ENCODE measurements around the gene CCDC178. TPM values are rescaled to one million over a fixed set of nuclear protein-coding genes. Genes with fewer than 3 reads are reported as not detected.
"Not testable (repeated sequence)": the region's sequence is repeated elsewhere in the genome, so short reads cannot be mapped to it uniquely, and the experiment has no call there.

The CCDC178 gene
- total RNA-seq, 2 experiments from 2014 or later, result not detected

- Mint-ChIP-seq H3K9me3 (no peaks in the 10 kb centered on the region), H3K27me3 (no peaks in the 10 kb centered on the region), H3K4me1 (no peaks in the 10 kb centered on the region), H3K4me3 (no peak overlapping the region), H3K36me3 (no peaks in the 10 kb centered on the region), H3K27ac (no peak overlapping the region)
- ATAC-seq (ENCODE audit: low read depth) (no peak), DNase-seq (no peak)
- POLR2A ChIA-PET, result no interaction called here
Observed at GRCh38 chr18:32958746-32959145, 481.8 kb downstream of the CCDC178 start.

- H3K4me3 Mint-ChIP-seq, result no peak overlapping the region
- no peak for ATAC-seq (ENCODE audit: low read depth)
- H3K9me3 Mint-ChIP-seq, result peaks cover 3% of the 10 kb centered on the region
- H3K4me1 Mint-ChIP-seq, result no peaks in the 10 kb centered on the region
- no peaks in the 10 kb centered on the region for H3K36me3 Mint-ChIP-seq
- DNase-seq, result no peak
- H3K27me3 Mint-ChIP-seq, result no peaks in the 10 kb centered on the region
- POLR2A ChIA-PET, result no interaction called here
- H3K27ac Mint-ChIP-seq, result no peak overlapping the region
Observed at GRCh38 chr18:32956591-32957315, 483.8 kb downstream of the CCDC178 start.

- H3K9me3 Mint-ChIP-seq; H3K36me3 Mint-ChIP-seq; H3K27me3 Mint-ChIP-seq; DNase-seq; H3K27ac Mint-ChIP-seq; POLR2A ChIA-PET; H3K4me3 Mint-ChIP-seq; H3K4me1 Mint-ChIP-seq; ATAC-seq (ENCODE audit: low read depth): not testable (repeated sequence)
Observed at GRCh38 chr18:32952318-32952717, 488.2 kb downstream of the CCDC178 start.

- H3K4me3 Mint-ChIP-seq, result no peak overlapping the region
Observed at GRCh38 chr18:32937597-32937996, 502.9 kb downstream of the CCDC178 start.

GRCh38 chr18:32937066-32937465, 503.5 kb downstream of the CCDC178 start:
- H3K27ac Mint-ChIP-seq, result no peak overlapping the region
- no peaks in the 10 kb centered on the region for H3K9me3 Mint-ChIP-seq
- H3K4me3 Mint-ChIP-seq, result no peak overlapping the region
- no peaks in the 10 kb centered on the region for H3K36me3 Mint-ChIP-seq
- no peaks in the 10 kb centered on the region for H3K27me3 Mint-ChIP-seq
- DNase-seq (no peak), ATAC-seq (ENCODE audit: low read depth) (no peak)
- POLR2A ChIA-PET, result no interaction called here
- H3K4me1 Mint-ChIP-seq, result no peaks in the 10 kb centered on the region

More at GRCh38 chr18:32937597-32937996, 502.9 kb downstream of the CCDC178 start:
- no peaks in the 10 kb centered on the region for H3K9me3 Mint-ChIP-seq
- H3K27me3 Mint-ChIP-seq, result no peaks in the 10 kb centered on the region
- POLR2A ChIA-PET, result no interaction called here
- no peak overlapping the region for H3K27ac Mint-ChIP-seq
- H3K36me3 Mint-ChIP-seq, result no peaks in the 10 kb centered on the region
- H3K4me1 Mint-ChIP-seq, result no peaks in the 10 kb centered on the region
- ATAC-seq (ENCODE audit: low read depth) (no peak), DNase-seq (no peak)

- H3K9me3 Mint-ChIP-seq, result no peaks in the 10 kb centered on the region
- no peak overlapping the region for H3K27ac Mint-ChIP-seq
- DNase-seq (no peak), ATAC-seq (ENCODE audit: low read depth) (no peak)
- no peaks in the 10 kb centered on the region for H3K27me3 Mint-ChIP-seq
- POLR2A ChIA-PET, result no interaction called here
- H3K4me3 Mint-ChIP-seq, result no peak overlapping the region
- no peaks in the 10 kb centered on the region for H3K36me3 Mint-ChIP-seq
- H3K4me1 Mint-ChIP-seq, result no peaks in the 10 kb centered on the region
Observed at GRCh38 chr18:32934201-32934600, 506.3 kb downstream of the CCDC178 start.

GRCh38 chr18:32930695-32931301, 509.7 kb downstream of the CCDC178 start:
- Mint-ChIP-seq H3K36me3 (no peaks in the 10 kb centered on the region), H3K27me3 (no peaks in the 10 kb centered on the region), H3K9me3 (no peaks in the 10 kb centered on the region), H3K27ac (no peak overlapping the region), H3K4me3 (no peak overlapping the region), H3K4me1 (no peaks in the 10 kb centered on the region)
- POLR2A ChIA-PET, result no interaction called here
- ATAC-seq (ENCODE audit: low read depth), result no peak
- no peak for DNase-seq

GRCh38 chr18:32929213-32929612, 511.3 kb downstream of the CCDC178 start:
- ATAC-seq (ENCODE audit: low read depth), result no peak
- Mint-ChIP-seq H3K27me3 (no peaks in the 10 kb centered on the region), H3K4me1 (no peaks in the 10 kb centered on the region), H3K27ac (no peak overlapping the region), H3K36me3 (no peaks in the 10 kb centered on the region), H3K4me3 (no peak overlapping the region), H3K9me3 (no peaks in the 10 kb centered on the region)
- no peak for DNase-seq
- POLR2A ChIA-PET, result no interaction called here

- Mint-ChIP-seq H3K27me3 (no peaks in the 10 kb centered on the region), H3K36me3 (no peaks in the 10 kb centered on the region), H3K4me3 (no peak overlapping the region), H3K4me1 (no peaks in the 10 kb centered on the region), H3K27ac (no peak overlapping the region), H3K9me3 (no peaks in the 10 kb centered on the region)
- DNase-seq (no peak), ATAC-seq (ENCODE audit: low read depth) (no peak)
- POLR2A ChIA-PET, result no interaction called here
Observed at GRCh38 chr18:32922951-32923430, 517.5 kb downstream of the CCDC178 start.

- ATAC-seq (ENCODE audit: low read depth) (no peak), DNase-seq (no peak)
- POLR2A ChIA-PET, result no interaction called here
- H3K4me3 Mint-ChIP-seq, result no peak overlapping the region
- H3K4me1 Mint-ChIP-seq, result no peaks in the 10 kb centered on the region
- no peak overlapping the region for H3K27ac Mint-ChIP-seq
- no peaks in the 10 kb centered on the region for H3K9me3 Mint-ChIP-seq
- no peaks in the 10 kb centered on the region for H3K36me3 Mint-ChIP-seq
- no peaks in the 10 kb centered on the region for H3K27me3 Mint-ChIP-seq
Observed at GRCh38 chr18:32920796-32921787, 519.4 kb downstream of the CCDC178 start.

- no peak overlapping the region for H3K4me3 Mint-ChIP-seq
- no peaks in the 10 kb centered on the region for H3K4me1 Mint-ChIP-seq
- H3K9me3 Mint-ChIP-seq, result no peaks in the 10 kb centered on the region
- no peak overlapping the region for H3K27ac Mint-ChIP-seq
- ATAC-seq (ENCODE audit: low read depth) (no peak), DNase-seq (no peak)
- H3K27me3 Mint-ChIP-seq, result no peaks in the 10 kb centered on the region
- H3K36me3 Mint-ChIP-seq, result no peaks in the 10 kb centered on the region
- POLR2A ChIA-PET, result no interaction called here
Observed at GRCh38 chr18:32919799-32920198, 520.7 kb downstream of the CCDC178 start.

- H3K4me3 Mint-ChIP-seq, result no peak overlapping the region
Observed at GRCh38 chr18:32918692-32919250, 521.8 kb downstream of the CCDC178 start.

GRCh38 chr18:32915516-32915915, 525.0 kb downstream of the CCDC178 start:
- ATAC-seq (ENCODE audit: low read depth) (no peak), DNase-seq (no peak)
- POLR2A ChIA-PET, result no interaction called here
- Mint-ChIP-seq H3K36me3 (no peaks in the 10 kb centered on the region), H3K4me1 (no peaks in the 10 kb centered on the region), H3K4me3 (no peak overlapping the region), H3K27ac (no peak overlapping the region), H3K9me3 (peaks cover 2% of the 10 kb centered on the region), H3K27me3 (no peaks in the 10 kb centered on the region)

More at GRCh38 chr18:32918692-32919250, 521.8 kb downstream of the CCDC178 start:
- Mint-ChIP-seq H3K27me3 (no peaks in the 10 kb centered on the region), H3K27ac (no peak overlapping the region), H3K36me3 (no peaks in the 10 kb centered on the region), H3K4me1 (no peaks in the 10 kb centered on the region), H3K9me3 (no peaks in the 10 kb centered on the region)
- POLR2A ChIA-PET, result no interaction called here
- DNase-seq (no peak), ATAC-seq (ENCODE audit: low read depth) (no peak)

All from activated naive CD8-positive, alpha-beta T cell treated with anti-CD3 and anti-CD28 coated beads, Interleukin-2, amount 10 ng/mL, durations not matched to agents 7 days and 5 days (primary cell).